HL-60 (cell line): ENCODE measurements around the gene ANXA2.

Experiments used
- DNase-seq, 2 experiments: peaks; one replicate each; pipeline ENCODE4 v3.0.0-alpha.2; 2010 to 2020; ENCODE audit warnings: low read depth in 1 of 2, low spot score in 1 of 2
- H3K27ac ChIP-seq: fragments of 250-450 bp; sonication (Bioruptor Pico); replicated peaks from 2 replicates; pipeline ENCODE4 v1.5.1; 2020; ENCODE audit warnings: mild to moderate bottlenecking, moderate library complexity
- H3K27me3 ChIP-seq: fragments of 250-450 bp; sonication (Bioruptor Pico); 2 replicates; pipeline ENCODE4 v1.5.1; 2021; ENCODE audit warnings: mild to moderate bottlenecking, moderate library complexity; ENCODE audit not compliant: insufficient read depth, poor library complexity, severe bottlenecking
- H3K4me3 ChIP-seq: replicated peaks from 2 replicates; pipeline ENCODE4 v1.5.1; 2011; ENCODE audit warnings: mild to moderate bottlenecking, control low read depth, low read length; ENCODE audit not compliant: insufficient read depth
- CTCF ChIP-seq: IDR thresholded peaks from one replicate; pipeline ENCODE4 v1.5.1; 2011; ENCODE audit warnings: low read length, control low read depth, inconsistent platforms; ENCODE audit not compliant: insufficient read depth
- GABPA ChIP-seq: IDR thresholded peaks from 2 replicates; pipeline ENCODE4 v1.6.1; 2012; ENCODE audit warnings: low read depth
- POLR2AphosphoS5 ChIP-seq: IDR thresholded peaks from 2 replicates; pipeline ENCODE4 v1.6.1; 2012; ENCODE audit warnings: low read depth
- REST ChIP-seq: IDR thresholded peaks from 2 replicates; pipeline ENCODE4 v1.6.1; 2012; ENCODE audit warnings: low read depth; ENCODE audit not compliant: insufficient replicate concordance
- SPI1 ChIP-seq: IDR thresholded peaks from 2 replicates; pipeline ENCODE4 v1.6.1; 2012; ENCODE audit warnings: low read depth, mild to moderate bottlenecking, borderline replicate concordance

The ANXA2 gene

GRCh38 chr15:60391722-60392315, 6.0 kb downstream of the ANXA2 start:
- no peak for TF ChIP-seq REST
- no peak for TF ChIP-seq GABPA
- TF ChIP-seq CTCF = no peak
- no peak for TF ChIP-seq POLR2AphosphoS5
- peaks cover 4% of the 10 kb centered on the region for H3K27me3 ChIP-seq
- DNase-seq = no peak
- H3K4me3 ChIP-seq = no peak overlapping the region
- H3K27ac ChIP-seq = no peak overlapping the region

GRCh38 chr15:60390871-60391501, 6.8 kb downstream of the ANXA2 start:
- no peak for DNase-seq
- no peak overlapping the region for H3K27ac ChIP-seq
- TF ChIP-seq POLR2AphosphoS5 = no peak
- TF ChIP-seq SPI1 = no peak
- TF ChIP-seq REST = no peak
- no peak for TF ChIP-seq CTCF
- TF ChIP-seq GABPA = no peak
- H3K4me3 ChIP-seq = no peak overlapping the region
- no peaks in the 10 kb centered on the region for H3K27me3 ChIP-seq

GRCh38 chr15:60390231-60390630, 7.6 kb downstream of the ANXA2 start:
- H3K4me3 ChIP-seq = no peak overlapping the region
- H3K27me3 ChIP-seq = no peaks in the 10 kb centered on the region
- DNase-seq = no peak
- TF ChIP-seq CTCF (no peak), SPI1 (no peak), POLR2AphosphoS5 (no peak), GABPA (no peak), REST (no peak)
- no peak overlapping the region for H3K27ac ChIP-seq
